SU-DHL-6 (cell line): Measurements from ENCODE around the gene RSPH4A.

Experiments used
- CTCF ChIP-seq: fragments of 200-600 bp; sonication (generic); IDR thresholded peaks from one replicate; pipeline ENCODE4 v1.5.1; 2017; ENCODE audit warnings: antibody characterized with exemption, mild to moderate bottlenecking, low read length, moderate library complexity; ENCODE audit not compliant: insufficient read depth, poor library complexity, severe bottlenecking
- EZH2phosphoT487 ChIP-seq: fragments of 200-600 bp; sonication (generic), shearing (Covaris generic); conservative IDR thresholded peaks from 2 replicates; pipeline ENCODE4 v1.6.1; 2018; ENCODE audit warnings: mild to moderate bottlenecking, antibody characterized with exemption, low read length, moderate library complexity, mixed read lengths

- TF ChIP-seq CTCF, result no peak
- TF ChIP-seq EZH2phosphoT487, result no peak
Measured at GRCh38 chr6:116586738-116587137, 29.5 kb upstream of the RSPH4A start.
